ENCODE results near the gene KCNK15.

Gene KCNK15

GRCh38 chr20:44790638-44791393 lies 45.2 kb downstream of the KCNK15 start:
- no peak for DNase-seq

- DNase-seq, result peak; percentile 4 to 8
Observed at GRCh38 chr20:44792796-44793195, 47.1 kb downstream of the KCNK15 start.

GRCh38 chr20:44795836-44796235 lies 50.2 kb downstream of the KCNK15 start:
- DNase-seq, result no peak

GRCh38 chr20:44796311-44796710 lies 50.6 kb downstream of the KCNK15 start:
- DNase-seq, result no peak

- no peak for DNase-seq
Observed at GRCh38 chr20:44796758-44797457, 51.2 kb downstream of the KCNK15 start.

GRCh38 chr20:44799691-44800090 lies 54.0 kb downstream of the KCNK15 start:
- DNase-seq, result no peak

- no peak for DNase-seq
Observed at GRCh38 chr20:44800391-44801046, 54.9 kb downstream of the KCNK15 start.

Measured in inflammatory macrophage (primary cell).